HepG2 (cell line): Measurements from ENCODE around the gene ENTPD2. TPM values are rescaled to one million over a fixed set of nuclear protein-coding genes. Genes with fewer than 3 reads are reported as not detected.
A peak's percentile ranks its signal among the peaks of the same experiment; 100 is the strongest.

ENCODE experiments used
- GLI4 ChIP-seq: sonication (generic); formaldehyde crosslinking; IDR thresholded peaks from 2 replicates; pipeline ENCODE4 v1.5.1; 2020; ENCODE audit warnings: missing genetic modification reagents, mild to moderate bottlenecking, moderate library complexity, borderline replicate concordance
- MIXL1 ChIP-seq: IDR thresholded peaks from 2 replicates; pipeline ENCODE4 v1.6.1; 2016
- NKX3-1 ChIP-seq: sonication (generic); formaldehyde crosslinking; IDR thresholded peaks from 2 replicates; pipeline ENCODE4 v1.5.0; 2020; ENCODE audit warnings: missing genetic modification reagents
- NR3C1 ChIP-seq: sonication (generic); formaldehyde crosslinking; IDR thresholded peaks from 2 replicates; pipeline ENCODE4 v1.4.0; 2020; ENCODE audit warnings: missing genetic modification reagents
- SP1 ChIP-seq, 2 experiments: fragments of 450-650 bp in 1 of 2; sonication (generic) in 1 of 2; formaldehyde crosslinking in 1 of 2; IDR thresholded peaks; 2 replicates each; pipeline versions ENCODE4 v1.4.0 to v1.6.1; 2016 to 2020; ENCODE audit warnings: missing genetic modification reagents in 1 of 2
- SP5 ChIP-seq: IDR thresholded peaks from 2 replicates; pipeline ENCODE4 v1.6.1; 2016; ENCODE audit warnings: low read depth, borderline replicate concordance
- SRSF9 ChIP-seq: fragments of 200-400 bp; formaldehyde crosslinking; IDR thresholded peaks from 2 replicates; pipeline ENCODE4 v1.6.1; 2018; ENCODE audit warnings: borderline replicate concordance, mild to moderate bottlenecking, low read depth, low read length; ENCODE audit not compliant: insufficient read depth, poor library complexity, severe bottlenecking
- SRY ChIP-seq: sonication (generic); formaldehyde crosslinking; IDR thresholded peaks from 2 replicates; pipeline ENCODE4 v1.8.0; 2022; ENCODE audit warnings: mild to moderate bottlenecking, missing genetic modification reagents
- SYNCRIP ChIP-seq: fragments of 200-400 bp; formaldehyde crosslinking; IDR thresholded peaks from 2 replicates; pipeline ENCODE4 v1.6.1; 2018; ENCODE audit warnings: mild to moderate bottlenecking, low read depth, low read length; ENCODE audit not compliant: insufficient read depth
- YEATS4 ChIP-seq: sonication (generic); formaldehyde crosslinking; IDR thresholded peaks from 2 replicates; pipeline ENCODE4 v1.4.0; 2020; ENCODE audit warnings: missing genetic modification reagents, borderline replicate concordance
- ZNF713 ChIP-seq: sonication (generic); formaldehyde crosslinking; IDR thresholded peaks from 2 replicates; pipeline ENCODE4 v1.4.0; 2020; ENCODE audit warnings: mild to moderate bottlenecking, missing genetic modification reagents
- ZNF761 ChIP-seq: sonication (generic); formaldehyde crosslinking; conservative IDR thresholded peaks from 2 replicates; pipeline ENCODE4 v1.4.0; 2020; ENCODE audit warnings: mild to moderate bottlenecking, missing genetic modification reagents
- polyA plus RNA-seq, 8 experiments: library from polyadenylated mRNA; depleted of rRNA in 3 of 8; stranded (reverse) in 7 of 8; unstranded in 1 of 8; fragments of >200 nt; fragmentation: Illumina TruSeq in 4 of 8; extraction: Trizol in 4 of 8; gene quantifications; 2 replicates each; pipeline versions ENCODE4 v1.2.1 to v1.2.3, GENCODE V29; 2011 to 2016; ENCODE audit warnings: low read depth in 4 of 8, missing spikeins in 1 of 8, mixed read lengths in 1 of 8; ENCODE audit not compliant: insufficient read depth in 1 of 8
- total RNA-seq, 5 experiments: library from RNA; depleted of rRNA; stranded (reverse); fragments of >200 nt; fragmentation: Illumina TruSeq; extraction: Trizol; gene quantifications; 2 replicates each; pipeline ENCODE4 v1.2.3, GENCODE V29; 2016; ENCODE audit warnings: low read depth in 1 of 5
- TF ChIP-seq, protein P1 (sequence below): sonication (generic); formaldehyde crosslinking; conservative IDR thresholded peaks from 2 replicates; pipeline ENCODE4 v1.4.0; 2020; ENCODE audit warnings: missing genetic modification reagents
- TF ChIP-seq, protein P2 (sequence below): sonication (generic); formaldehyde crosslinking; IDR thresholded peaks from 2 replicates; pipeline ENCODE4 v1.5.1; 2020; ENCODE audit warnings: mild to moderate bottlenecking, missing genetic modification reagents, moderate library complexity
- TF ChIP-seq, protein P3 (sequence below): sonication (generic); formaldehyde crosslinking; IDR thresholded peaks from 2 replicates; pipeline ENCODE4 v1.8.0; 2022; ENCODE audit warnings: low read depth, missing genetic modification reagents
- TF ChIP-seq, protein P4 (sequence below): sonication (generic); formaldehyde crosslinking; IDR thresholded peaks from 2 replicates; pipeline ENCODE4 v1.9.0; 2021; ENCODE audit warnings: missing genetic modification reagents, borderline replicate concordance
- TF ChIP-seq, protein P5 (sequence below): IDR thresholded peaks from 2 replicates; pipeline ENCODE4 v1.6.1; 2016; ENCODE audit warnings: low read depth, borderline replicate concordance
- TF ChIP-seq, protein P6 (sequence below): IDR thresholded peaks from 2 replicates; pipeline ENCODE4 v1.6.1; 2016; ENCODE audit warnings: low read depth

Gene ENTPD2
- total and polyA plus RNA-seq, 2 of the 13 experiments (the other 11 are each of a cell fraction or from before 2014, with no cell fraction given) = 0.95 to 3.2 TPM

DNA sequence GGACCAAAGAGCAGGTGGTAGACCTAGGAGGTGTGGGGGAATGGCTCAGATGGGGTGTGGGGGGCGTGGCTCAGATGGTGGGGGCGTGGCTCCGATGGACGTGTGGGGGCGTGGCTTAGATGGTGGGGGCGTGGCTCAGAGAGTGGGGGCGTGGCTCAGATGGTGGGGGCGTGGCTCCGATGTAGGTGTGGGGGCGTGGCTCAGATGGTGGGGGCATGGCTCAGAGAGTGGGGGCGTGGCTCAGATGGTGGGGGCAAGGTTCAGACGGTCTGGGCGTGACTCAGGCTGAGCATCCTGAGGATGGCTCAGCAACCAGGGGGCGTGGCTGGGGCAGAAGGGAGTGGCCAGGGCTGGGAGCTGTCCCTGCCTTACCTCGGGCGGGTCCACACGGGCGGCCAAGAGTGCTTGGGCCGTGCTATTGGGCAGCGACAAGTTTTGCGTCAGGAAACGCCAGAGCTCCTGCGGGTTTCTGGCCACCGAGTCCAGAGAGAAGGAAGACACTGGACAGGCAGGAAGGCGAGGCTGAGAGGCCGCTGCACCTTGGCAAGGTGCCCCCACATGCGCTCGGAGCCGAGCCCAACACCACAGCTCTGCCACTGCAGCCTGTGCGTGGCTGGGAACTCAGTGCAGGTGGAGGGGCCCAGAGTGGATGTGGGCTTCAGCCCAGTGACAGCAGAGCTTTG lies 31.7 kb downstream of the ENTPD2 start (continued):
- TF ChIP-seq, protein P1, sequence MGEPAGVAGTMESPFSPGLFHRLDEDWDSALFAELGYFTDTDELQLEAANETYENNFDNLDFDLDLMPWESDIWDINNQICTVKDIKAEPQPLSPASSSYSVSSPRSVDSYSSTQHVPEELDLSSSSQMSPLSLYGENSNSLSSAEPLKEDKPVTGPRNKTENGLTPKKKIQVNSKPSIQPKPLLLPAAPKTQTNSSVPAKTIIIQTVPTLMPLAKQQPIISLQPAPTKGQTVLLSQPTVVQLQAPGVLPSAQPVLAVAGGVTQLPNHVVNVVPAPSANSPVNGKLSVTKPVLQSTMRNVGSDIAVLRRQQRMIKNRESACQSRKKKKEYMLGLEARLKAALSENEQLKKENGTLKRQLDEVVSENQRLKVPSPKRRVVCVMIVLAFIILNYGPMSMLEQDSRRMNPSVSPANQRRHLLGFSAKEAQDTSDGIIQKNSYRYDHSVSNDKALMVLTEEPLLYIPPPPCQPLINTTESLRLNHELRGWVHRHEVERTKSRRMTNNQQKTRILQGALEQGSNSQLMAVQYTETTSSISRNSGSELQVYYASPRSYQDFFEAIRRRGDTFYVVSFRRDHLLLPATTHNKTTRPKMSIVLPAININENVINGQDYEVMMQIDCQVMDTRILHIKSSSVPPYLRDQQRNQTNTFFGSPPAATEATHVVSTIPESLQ (CRISPR knock-in tag) = no peak
- TF ChIP-seq YEATS4 = no peak
- no peak for TF ChIP-seq ZNF761 (CRISPR knock-in tag)
- no peak for TF ChIP-seq ZNF713 (CRISPR knock-in tag)
- TF ChIP-seq, protein P2, sequence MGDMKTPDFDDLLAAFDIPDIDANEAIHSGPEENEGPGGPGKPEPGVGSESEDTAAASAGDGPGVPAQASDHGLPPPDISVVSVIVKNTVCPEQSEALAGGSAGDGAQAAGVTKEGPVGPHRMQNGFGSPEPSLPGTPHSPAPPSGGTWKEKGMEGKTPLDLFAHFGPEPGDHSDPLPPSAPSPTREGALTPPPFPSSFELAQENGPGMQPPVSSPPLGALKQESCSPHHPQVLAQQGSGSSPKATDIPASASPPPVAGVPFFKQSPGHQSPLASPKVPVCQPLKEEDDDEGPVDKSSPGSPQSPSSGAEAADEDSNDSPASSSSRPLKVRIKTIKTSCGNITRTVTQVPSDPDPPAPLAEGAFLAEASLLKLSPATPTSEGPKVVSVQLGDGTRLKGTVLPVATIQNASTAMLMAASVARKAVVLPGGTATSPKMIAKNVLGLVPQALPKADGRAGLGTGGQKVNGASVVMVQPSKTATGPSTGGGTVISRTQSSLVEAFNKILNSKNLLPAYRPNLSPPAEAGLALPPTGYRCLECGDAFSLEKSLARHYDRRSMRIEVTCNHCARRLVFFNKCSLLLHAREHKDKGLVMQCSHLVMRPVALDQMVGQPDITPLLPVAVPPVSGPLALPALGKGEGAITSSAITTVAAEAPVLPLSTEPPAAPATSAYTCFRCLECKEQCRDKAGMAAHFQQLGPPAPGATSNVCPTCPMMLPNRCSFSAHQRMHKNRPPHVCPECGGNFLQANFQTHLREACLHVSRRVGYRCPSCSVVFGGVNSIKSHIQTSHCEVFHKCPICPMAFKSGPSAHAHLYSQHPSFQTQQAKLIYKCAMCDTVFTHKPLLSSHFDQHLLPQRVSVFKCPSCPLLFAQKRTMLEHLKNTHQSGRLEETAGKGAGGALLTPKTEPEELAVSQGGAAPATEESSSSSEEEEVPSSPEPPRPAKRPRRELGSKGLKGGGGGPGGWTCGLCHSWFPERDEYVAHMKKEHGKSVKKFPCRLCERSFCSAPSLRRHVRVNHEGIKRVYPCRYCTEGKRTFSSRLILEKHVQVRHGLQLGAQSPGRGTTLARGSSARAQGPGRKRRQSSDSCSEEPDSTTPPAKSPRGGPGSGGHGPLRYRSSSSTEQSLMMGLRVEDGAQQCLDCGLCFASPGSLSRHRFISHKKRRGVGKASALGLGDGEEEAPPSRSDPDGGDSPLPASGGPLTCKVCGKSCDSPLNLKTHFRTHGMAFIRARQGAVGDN (CRISPR knock-in tag) = peak; percentile 62
- TF ChIP-seq, protein P3, sequence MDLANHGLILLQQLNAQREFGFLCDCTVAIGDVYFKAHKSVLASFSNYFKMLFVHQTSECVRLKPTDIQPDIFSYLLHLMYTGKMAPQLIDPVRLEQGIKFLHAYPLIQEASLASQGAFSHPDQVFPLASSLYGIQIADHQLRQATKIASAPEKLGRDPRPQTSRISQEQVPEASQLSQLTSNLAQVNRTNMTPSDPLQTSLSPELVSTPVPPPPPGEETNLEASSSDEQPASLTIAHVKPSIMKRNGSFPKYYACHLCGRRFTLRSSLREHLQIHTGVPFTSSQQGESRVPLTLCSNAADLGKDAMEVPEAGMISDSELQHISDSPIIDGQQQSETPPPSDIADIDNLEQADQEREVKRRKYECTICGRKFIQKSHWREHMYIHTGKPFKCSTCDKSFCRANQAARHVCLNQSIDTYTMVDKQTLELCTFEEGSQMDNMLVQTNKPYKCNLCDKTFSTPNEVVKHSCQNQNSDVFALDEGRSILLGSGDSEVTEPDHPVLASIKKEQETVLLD (CRISPR knock-in tag) = no peak
- no peak for TF ChIP-seq NR3C1 (CRISPR knock-in tag)
- peak; percentile 71; the same call in 1 of the 2 replicates for TF ChIP-seq SP5 (CRISPR knock-in tag)
- no peak for TF ChIP-seq SRY (CRISPR knock-in tag)
- TF ChIP-seq NKX3-1 = no peak
- no peak for TF ChIP-seq GLI4 (CRISPR knock-in tag)
- TF ChIP-seq, protein P4, sequence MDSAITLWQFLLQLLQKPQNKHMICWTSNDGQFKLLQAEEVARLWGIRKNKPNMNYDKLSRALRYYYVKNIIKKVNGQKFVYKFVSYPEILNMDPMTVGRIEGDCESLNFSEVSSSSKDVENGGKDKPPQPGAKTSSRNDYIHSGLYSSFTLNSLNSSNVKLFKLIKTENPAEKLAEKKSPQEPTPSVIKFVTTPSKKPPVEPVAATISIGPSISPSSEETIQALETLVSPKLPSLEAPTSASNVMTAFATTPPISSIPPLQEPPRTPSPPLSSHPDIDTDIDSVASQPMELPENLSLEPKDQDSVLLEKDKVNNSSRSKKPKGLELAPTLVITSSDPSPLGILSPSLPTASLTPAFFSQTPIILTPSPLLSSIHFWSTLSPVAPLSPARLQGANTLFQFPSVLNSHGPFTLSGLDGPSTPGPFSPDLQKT (CRISPR knock-in tag) = no peak
- TF ChIP-seq SYNCRIP = no peak
- TF ChIP-seq, protein P5, sequence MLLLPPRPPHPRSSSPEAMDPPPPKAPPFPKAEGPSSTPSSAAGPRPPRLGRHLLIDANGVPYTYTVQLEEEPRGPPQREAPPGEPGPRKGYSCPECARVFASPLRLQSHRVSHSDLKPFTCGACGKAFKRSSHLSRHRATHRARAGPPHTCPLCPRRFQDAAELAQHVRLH = no peak
- TF ChIP-seq SP1 (IDR thresholded peaks at IDR 0.05) = no peak
- TF ChIP-seq SP1 (CRISPR knock-in tag; IDR thresholded peaks at IDR 0.05) = peak; percentile 70
- no peak for TF ChIP-seq MIXL1
- TF ChIP-seq, protein P6, sequence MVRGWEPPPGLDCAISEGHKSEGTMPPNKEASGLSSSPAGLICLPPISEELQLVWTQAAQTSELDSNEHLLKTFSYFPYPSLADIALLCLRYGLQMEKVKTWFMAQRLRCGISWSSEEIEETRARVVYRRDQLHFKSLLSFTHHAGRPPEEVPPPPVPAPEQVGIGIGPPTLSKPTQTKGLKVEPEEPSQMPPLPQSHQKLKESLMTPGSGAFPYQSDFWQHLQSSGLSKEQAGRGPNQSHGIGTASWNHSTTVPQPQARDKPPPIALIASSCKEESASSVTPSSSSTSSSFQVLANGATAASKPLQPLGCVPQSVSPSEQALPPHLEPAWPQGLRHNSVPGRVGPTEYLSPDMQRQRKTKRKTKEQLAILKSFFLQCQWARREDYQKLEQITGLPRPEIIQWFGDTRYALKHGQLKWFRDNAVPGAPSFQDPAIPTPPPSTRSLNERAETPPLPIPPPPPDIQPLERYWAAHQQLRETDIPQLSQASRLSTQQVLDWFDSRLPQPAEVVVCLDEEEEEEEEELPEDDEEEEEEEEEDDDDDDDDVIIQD (CRISPR knock-in tag) = no peak
- no peak for TF ChIP-seq SRSF9
